Keratinocyte (primary cell): ENCODE results near the gene PLA2R1. TPM values are rescaled to one million over a fixed set of nuclear protein-coding genes. Genes with fewer than 3 reads are reported as not detected.

Experiments used
- DNase-seq: peaks from one replicate; pipeline ENCODE4 v3.0.0-alpha.2; 2011; ENCODE audit warnings: low read depth, missing footprints, low spot score
- FAIRE-seq: peaks from 2 replicates; lab custom pipeline; 2011; peaks lifted over from hg19 to GRCh38; lab: Jason Lieb, UNC
- H2AFZ ChIP-seq: 2 replicates; pipeline ENCODE4 v1.6.0; 2012; ENCODE audit warnings: low read length, control low read depth, inconsistent platforms; ENCODE audit not compliant: control insufficient read depth
- H3K27ac ChIP-seq: 2 replicates; pipeline ENCODE4 v1.5.1; 2011; ENCODE audit warnings: low read length; ENCODE audit not compliant: control insufficient read depth, insufficient read depth
- H3K27me3 ChIP-seq: 3 replicates; pipeline ENCODE4 v1.6.0; 2011; ENCODE audit warnings: low read length; ENCODE audit not compliant: control insufficient read depth, insufficient read depth; ENCODE audit errors: extremely low read depth
- H3K36me3 ChIP-seq, 2 experiments: 2 replicates in 1 of 2; 3 replicates in 1 of 2; pipeline ENCODE4 v1.5.1; 2011; ENCODE audit warnings: low read length in 2 of 2, mild to moderate bottlenecking in 1 of 2; ENCODE audit not compliant: control insufficient read depth in 2 of 2, insufficient read depth in 2 of 2; ENCODE audit errors: extremely low read depth in 1 of 2
- H3K4me1 ChIP-seq: 3 replicates; pipeline ENCODE4 v1.5.1; 2011; ENCODE audit warnings: low read length; ENCODE audit not compliant: control insufficient read depth, insufficient read depth; ENCODE audit errors: extremely low read depth
- H3K4me2 ChIP-seq: 3 replicates; pipeline ENCODE4 v1.6.0; 2011; ENCODE audit warnings: low read depth, low read length; ENCODE audit not compliant: control insufficient read depth, insufficient read depth; ENCODE audit errors: extremely low read depth
- H3K4me3 ChIP-seq, 3 experiments: fragments of 200-600 bp in 1 of 3; sonication (generic) in 1 of 3; 2 replicates in 2 of 3; 3 replicates in 1 of 3; pipeline ENCODE4 v1.5.1; 2011 to 2016; ENCODE audit warnings: low read length in 3 of 3, mild to moderate bottlenecking in 3 of 3, control low read depth in 2 of 3, inconsistent platforms in 1 of 3, low read depth in 1 of 3, mixed read lengths in 1 of 3, mixed run types in 1 of 3, moderate library complexity in 1 of 3; ENCODE audit not compliant: control insufficient read depth in 2 of 3, insufficient read depth in 2 of 3; ENCODE audit errors: extremely low read depth in 1 of 3
- H3K79me2 ChIP-seq: 2 replicates; pipeline ENCODE4 v1.6.0; 2012; ENCODE audit warnings: low read length; ENCODE audit not compliant: control insufficient read depth, insufficient read depth
- H3K9ac ChIP-seq: 3 replicates; pipeline ENCODE4 v1.6.0; 2011; ENCODE audit warnings: low read length; ENCODE audit not compliant: control insufficient read depth, insufficient read depth; ENCODE audit errors: extremely low read depth
- H3K9me1 ChIP-seq: 3 replicates; pipeline ENCODE4 v1.6.0; 2011; ENCODE audit warnings: low read length; ENCODE audit not compliant: control insufficient read depth, insufficient read depth; ENCODE audit errors: extremely low read depth
- H3K9me3 ChIP-seq: 2 replicates; pipeline ENCODE4 v1.5.1; 2012; ENCODE audit warnings: low read depth, low read length; ENCODE audit not compliant: control insufficient read depth
- H4K20me1 ChIP-seq: 3 replicates; pipeline ENCODE4 v1.6.0; 2011; ENCODE audit warnings: low read length; ENCODE audit not compliant: control insufficient read depth, insufficient read depth; ENCODE audit errors: extremely low read depth
- EZH2 ChIP-seq: IDR thresholded peaks from one replicate; pipeline ENCODE4 v1.6.1; 2012; ENCODE audit warnings: inconsistent platforms, mild to moderate bottlenecking, low read length, moderate library complexity
- dilution Hi-C: fragments of 300-500 bp; cut with MboI; formaldehyde crosslinking; loops from one replicate; pipeline ENCODE4 v1.7.0; 2020; ENCODE audit warnings: low sequenced_read_pairs; ENCODE audit not compliant: extremely low pct_ligation_motif_present
- polyA plus RNA-seq, 5 experiments: library from polyadenylated mRNA; depleted of rRNA in 3 of 5; stranded (reverse) in 3 of 5; stranded (forward) in 1 of 5; unstranded in 1 of 5; fragments of >200 nt; gene quantifications; 1 replicate in 1 of 5; 2 replicates in 3 of 5; 3 replicates in 1 of 5; pipeline versions ENCODE4 v1.2.1 to v1.2.3, GENCODE V29; 2011 to 2012; ENCODE audit warnings: missing spikeins in 2 of 5, low read depth in 1 of 5, low replicate concordance in 1 of 5
- TF ChIP-seq, protein P1 (sequence below), 3 experiments: IDR thresholded peaks in 1 of 3; conservative IDR thresholded peaks in 1 of 3; optimal IDR thresholded peaks in 1 of 3; 2 replicates in 2 of 3; 3 replicates in 1 of 3; pipeline versions ENCODE3 to v1.5.1; 2011; ENCODE audit warnings: low read length in 3 of 3, mild to moderate bottlenecking in 3 of 3, moderate library complexity in 2 of 3, control low read depth in 1 of 3, inconsistent platforms in 1 of 3; ENCODE audit not compliant: insufficient read depth in 2 of 3; ENCODE audit errors: extremely low read depth in 1 of 3

Gene PLA2R1
- polyA plus RNA-seq, 1 donor (not counting 4 experiments of a cell fraction or from before 2014, with no cell fraction given) = 12.3 TPM

DNA sequence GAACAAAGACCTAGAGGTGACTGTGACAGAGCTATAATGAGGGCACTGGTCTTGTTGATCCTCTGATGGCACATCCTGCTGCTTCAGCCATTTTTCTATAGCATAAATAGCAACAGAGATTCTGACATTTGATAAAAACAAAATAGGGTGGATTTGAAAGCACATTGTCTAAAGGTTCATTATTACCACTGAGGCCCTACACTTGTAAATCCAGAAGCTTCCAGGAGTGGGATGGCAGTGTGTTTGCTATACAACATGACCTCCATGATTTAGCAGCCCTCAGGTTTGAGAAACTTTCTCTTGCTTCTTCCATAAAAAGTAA, 171.2 kb downstream of the PLA2R1 start:
- no peak overlapping the region for H3K9ac ChIP-seq
- no peak overlapping the region for H3K4me2 ChIP-seq
- TF ChIP-seq, protein P1, sequence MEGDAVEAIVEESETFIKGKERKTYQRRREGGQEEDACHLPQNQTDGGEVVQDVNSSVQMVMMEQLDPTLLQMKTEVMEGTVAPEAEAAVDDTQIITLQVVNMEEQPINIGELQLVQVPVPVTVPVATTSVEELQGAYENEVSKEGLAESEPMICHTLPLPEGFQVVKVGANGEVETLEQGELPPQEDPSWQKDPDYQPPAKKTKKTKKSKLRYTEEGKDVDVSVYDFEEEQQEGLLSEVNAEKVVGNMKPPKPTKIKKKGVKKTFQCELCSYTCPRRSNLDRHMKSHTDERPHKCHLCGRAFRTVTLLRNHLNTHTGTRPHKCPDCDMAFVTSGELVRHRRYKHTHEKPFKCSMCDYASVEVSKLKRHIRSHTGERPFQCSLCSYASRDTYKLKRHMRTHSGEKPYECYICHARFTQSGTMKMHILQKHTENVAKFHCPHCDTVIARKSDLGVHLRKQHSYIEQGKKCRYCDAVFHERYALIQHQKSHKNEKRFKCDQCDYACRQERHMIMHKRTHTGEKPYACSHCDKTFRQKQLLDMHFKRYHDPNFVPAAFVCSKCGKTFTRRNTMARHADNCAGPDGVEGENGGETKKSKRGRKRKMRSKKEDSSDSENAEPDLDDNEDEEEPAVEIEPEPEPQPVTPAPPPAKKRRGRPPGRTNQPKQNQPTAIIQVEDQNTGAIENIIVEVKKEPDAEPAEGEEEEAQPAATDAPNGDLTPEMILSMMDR (optimal IDR thresholded peaks at IDR 0.05 in 1 of 3, IDR thresholded peaks at IDR 0.05 in 1 of 3, conservative IDR thresholded peaks at IDR 0.05 in 1 of 3; ENCODE audit: extremely low read depth in 1 of 3, insufficient read depth in 2 of 3, low read length in 3 of 3) = no peak
- no peak for TF ChIP-seq EZH2
- no peak overlapping the region for H3K27ac ChIP-seq
- FAIRE-seq (no peak), DNase-seq (no peak)
- H3K4me1 ChIP-seq = peaks cover 9% of the 10 kb centered on the region
- no peaks in the 10 kb centered on the region for H3K27me3 ChIP-seq
- H3K9me1 ChIP-seq = peaks cover 3% of the 10 kb centered on the region
- H3K79me2 ChIP-seq = no peaks in the 10 kb centered on the region
- no peak overlapping the region for H3K4me3 ChIP-seq
- dilution Hi-C loops = no loop called here
- no peaks in the 10 kb centered on the region for H3K9me3 ChIP-seq
- H2AFZ ChIP-seq = no peak overlapping the region
- no peaks in the 10 kb centered on the region for H3K36me3 ChIP-seq
- no peaks in the 10 kb centered on the region for H4K20me1 ChIP-seq

DNA sequence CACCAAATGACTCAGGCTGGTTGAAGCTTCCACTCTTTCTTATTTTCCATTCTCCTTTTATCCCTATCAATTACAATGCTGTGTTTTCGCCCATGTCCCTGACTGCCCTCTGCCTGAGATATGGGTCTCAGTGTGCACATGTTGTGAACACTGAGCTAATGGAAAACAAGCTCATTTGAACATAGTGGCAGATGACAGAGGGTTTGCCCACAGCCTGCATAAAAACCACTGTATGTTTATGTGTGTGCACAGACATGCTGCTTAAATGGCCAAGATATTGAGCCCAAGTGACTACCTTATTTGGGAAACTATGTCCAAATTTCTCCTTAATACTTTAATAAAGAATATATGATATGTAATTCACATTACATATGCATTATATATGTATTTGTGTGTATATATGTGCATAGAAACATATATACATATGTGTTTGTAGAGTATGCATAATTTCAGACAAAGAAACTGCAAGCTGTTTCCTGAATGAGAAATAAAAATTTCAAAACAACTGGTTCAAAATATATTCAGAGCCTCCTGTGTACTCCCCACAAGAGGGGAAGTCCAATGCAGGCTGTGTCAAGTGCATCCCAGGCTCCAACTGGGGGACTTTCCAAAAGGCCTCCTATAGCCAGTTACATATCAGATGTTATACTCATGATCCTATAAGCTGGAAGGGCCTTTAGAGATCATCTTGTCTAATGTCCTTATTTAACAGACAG, 171.7 kb downstream of the PLA2R1 start:
- H3K9me3 ChIP-seq = no peaks in the 10 kb centered on the region
- peaks cover 9% of the 10 kb centered on the region for H3K4me1 ChIP-seq
- H3K9me1 ChIP-seq = peaks cover 3% of the 10 kb centered on the region
- H3K27me3 ChIP-seq = no peaks in the 10 kb centered on the region
- H3K27ac ChIP-seq = no peak overlapping the region
- no peaks in the 10 kb centered on the region for H4K20me1 ChIP-seq
- no peaks in the 10 kb centered on the region for H3K36me3 ChIP-seq
- no peak overlapping the region for H3K9ac ChIP-seq
- H2AFZ ChIP-seq = no peak overlapping the region
- FAIRE-seq (no peak), DNase-seq (no peak)
- dilution Hi-C loops = no loop called here
- no peak overlapping the region for H3K4me2 ChIP-seq
- TF ChIP-seq, protein P1 (optimal IDR thresholded peaks at IDR 0.05 in 1 of 3, IDR thresholded peaks at IDR 0.05 in 1 of 3, conservative IDR thresholded peaks at IDR 0.05 in 1 of 3; ENCODE audit: extremely low read depth in 1 of 3, insufficient read depth in 2 of 3, low read length in 3 of 3) = no peak
- no peak for TF ChIP-seq EZH2
- no peak overlapping the region for H3K4me3 ChIP-seq
- no peaks in the 10 kb centered on the region for H3K79me2 ChIP-seq
